ENCODE data around the gene GXYLT2.

- no peak for TF ChIP-seq CTCF (IDR thresholded peaks at IDR 0.05)
- TF ChIP-seq POLR2A (IDR thresholded peaks at IDR 0.05) = no peak
These were observed 63.0 kb downstream of the GXYLT2 start for GRCh38 chr3:72950801-72951200.

Data from lower leg skin (tissue), 3 donors.